KOPT-K1 (cell line): ENCODE measurements around the gene TBC1D14.

Experiments
- H3K27ac ChIP-seq: fragments of 200-600 bp; sonication (generic); 2 replicates; pipeline ENCODE4 v1.5.1; 2016; ENCODE audit warnings: antibody characterized with exemption, mild to moderate bottlenecking, low read depth, low read length; ENCODE audit not compliant: poor library complexity, severe bottlenecking
- H3K36me3 ChIP-seq: fragments of 200-600 bp; sonication (generic); 2 replicates; pipeline ENCODE4 v1.5.1; 2017; ENCODE audit warnings: antibody characterized with exemption, mild to moderate bottlenecking, low read length, moderate library complexity; ENCODE audit not compliant: insufficient read depth
- H3K9me3 ChIP-seq: fragments of 200-600 bp; sonication (generic); 2 replicates; pipeline ENCODE4 v1.5.1; 2017; ENCODE audit warnings: antibody characterized with exemption, low read length, mild to moderate bottlenecking; ENCODE audit not compliant: insufficient read depth, poor library complexity, severe bottlenecking

TBC1D14 gene

GRCh38 chr4:7023486-7023885 is 113.9 kb downstream of the TBC1D14 start:
- peaks cover 98% of the 10 kb centered on the region for H3K36me3 ChIP-seq
- no peak overlapping the region for H3K27ac ChIP-seq
- no peaks in the 10 kb centered on the region for H3K9me3 ChIP-seq

DNA sequence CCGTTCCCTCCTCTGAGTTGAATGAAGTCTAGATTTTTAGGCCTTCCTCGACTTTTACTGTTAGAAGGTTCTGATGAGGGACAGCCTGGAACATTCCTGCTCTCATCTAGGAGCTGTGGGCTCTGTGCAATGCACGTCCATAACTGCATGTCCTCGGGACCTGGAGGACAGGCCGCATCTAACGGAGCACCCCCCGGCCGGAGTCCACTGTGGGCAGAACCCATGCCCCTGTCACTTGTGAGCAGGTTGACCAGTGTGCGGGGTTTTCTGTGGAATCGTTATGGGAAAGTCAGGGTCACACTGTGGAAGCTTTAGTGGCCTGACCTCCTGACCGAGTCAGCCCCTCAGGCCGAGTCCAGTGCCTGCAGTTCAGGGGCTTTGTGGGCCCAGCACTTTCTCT is 114.3 kb downstream of the TBC1D14 start:
- Histone ChIP-seq H3K9me3 (no peaks in the 10 kb centered on the region), H3K27ac (no peak overlapping the region), H3K36me3 (peaks cover 98% of the 10 kb centered on the region)

DNA sequence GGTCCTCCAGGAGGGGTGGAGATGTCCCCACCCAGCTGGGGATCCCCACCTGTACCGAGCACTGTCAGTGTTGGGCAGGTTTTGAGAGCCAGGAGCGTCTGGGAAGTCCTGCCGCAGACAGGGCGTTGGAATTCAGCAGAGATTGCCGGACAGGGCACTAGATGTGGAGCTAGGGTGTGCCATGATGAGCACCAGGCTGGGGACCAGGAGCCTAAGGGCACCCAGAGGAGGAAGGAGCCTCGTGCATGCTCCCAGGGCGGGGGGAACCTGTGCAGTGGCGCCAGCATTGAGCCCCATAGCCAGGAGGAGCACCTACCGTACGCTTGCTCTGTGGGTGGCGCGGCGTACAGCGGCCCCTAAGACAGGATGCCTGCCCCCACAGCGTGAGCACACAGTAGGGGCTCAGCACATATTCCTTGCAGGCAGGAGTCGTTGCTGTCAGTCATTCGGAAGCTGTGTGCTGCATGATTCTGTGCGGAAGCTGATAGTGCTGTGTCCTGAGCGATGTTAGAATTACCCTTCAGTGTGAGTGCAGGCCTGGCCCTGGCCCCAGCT is 114.8 kb downstream of the TBC1D14 start:
- no peaks in the 10 kb centered on the region for H3K9me3 ChIP-seq
- H3K27ac ChIP-seq = no peak overlapping the region
- H3K36me3 ChIP-seq = peaks cover 98% of the 10 kb centered on the region

DNA sequence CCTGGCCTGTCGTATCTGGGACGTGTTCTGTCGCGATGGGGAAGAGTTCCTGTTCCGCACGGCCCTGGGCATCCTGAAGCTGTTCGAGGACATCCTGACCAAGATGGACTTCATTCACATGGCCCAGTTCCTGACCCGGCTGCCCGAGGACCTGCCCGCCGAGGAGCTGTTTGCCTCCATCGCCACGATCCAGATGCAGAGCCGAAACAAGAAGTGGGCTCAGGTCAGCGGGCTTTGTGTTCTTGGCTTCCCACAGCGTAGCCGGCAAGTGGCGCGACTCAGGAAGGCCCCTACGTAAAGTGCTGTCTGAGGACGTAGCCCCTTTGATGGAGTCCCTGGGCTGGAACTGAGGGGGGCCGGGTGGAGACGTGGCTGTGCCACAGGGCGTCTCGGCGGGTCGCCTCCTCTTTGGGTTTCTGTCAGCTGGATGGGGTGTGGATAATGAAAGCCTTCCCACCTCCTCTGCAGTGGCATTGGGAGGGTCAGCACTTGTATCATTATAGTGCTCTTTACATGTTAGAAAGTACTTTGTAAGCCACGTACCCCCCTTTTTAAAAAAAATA is 115.5 kb downstream of the TBC1D14 start:
- Histone ChIP-seq H3K27ac (no peak overlapping the region), H3K9me3 (no peaks in the 10 kb centered on the region), H3K36me3 (peaks cover 98% of the 10 kb centered on the region)

GRCh38 chr4:7026107-7026506 is 116.5 kb downstream of the TBC1D14 start:
- H3K36me3 ChIP-seq = peaks cover 98% of the 10 kb centered on the region
- H3K9me3 ChIP-seq = no peaks in the 10 kb centered on the region
- H3K27ac ChIP-seq = no peak overlapping the region

- H3K36me3 ChIP-seq = peaks cover 98% of the 10 kb centered on the region
- H3K9me3 ChIP-seq = no peaks in the 10 kb centered on the region
- H3K27ac ChIP-seq = no peak overlapping the region
These were observed 117.7 kb downstream of the TBC1D14 start for GRCh38 chr4:7027284-7027683.

- peaks cover 99% of the 10 kb centered on the region for H3K36me3 ChIP-seq
- no peak overlapping the region for H3K27ac ChIP-seq
- no peaks in the 10 kb centered on the region for H3K9me3 ChIP-seq
These were observed 118.3 kb downstream of the TBC1D14 start for GRCh38 chr4:7027913-7028312.

GRCh38 chr4:7029212-7029611 is 119.6 kb downstream of the TBC1D14 start:
- H3K9me3 ChIP-seq = no peaks in the 10 kb centered on the region
- H3K36me3 ChIP-seq = peaks cover 90% of the 10 kb centered on the region
- no peak overlapping the region for H3K27ac ChIP-seq

DNA sequence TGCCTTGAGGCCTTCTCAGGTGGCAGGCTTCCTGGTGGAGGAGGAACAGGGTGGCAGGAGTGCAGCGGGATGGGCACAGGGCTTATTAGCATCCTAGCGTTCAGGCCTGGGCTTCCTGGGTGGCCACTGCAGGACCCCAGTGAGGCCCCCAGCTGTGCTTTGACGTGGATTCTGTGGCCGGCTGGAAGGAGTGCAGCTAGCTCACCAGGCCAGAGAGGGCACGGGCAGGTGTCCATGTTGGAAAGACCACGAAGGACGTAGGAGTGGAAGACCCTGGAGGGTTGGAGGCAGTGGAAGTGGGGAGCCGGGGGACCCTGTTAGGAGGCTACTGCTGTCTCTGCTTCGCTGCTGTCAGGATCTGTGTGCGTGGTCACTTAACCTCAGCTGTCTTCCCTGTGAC is 120.3 kb downstream of the TBC1D14 start:
- peaks cover 83% of the 10 kb centered on the region for H3K36me3 ChIP-seq
- H3K27ac ChIP-seq = no peak overlapping the region
- H3K9me3 ChIP-seq = no peaks in the 10 kb centered on the region

DNA sequence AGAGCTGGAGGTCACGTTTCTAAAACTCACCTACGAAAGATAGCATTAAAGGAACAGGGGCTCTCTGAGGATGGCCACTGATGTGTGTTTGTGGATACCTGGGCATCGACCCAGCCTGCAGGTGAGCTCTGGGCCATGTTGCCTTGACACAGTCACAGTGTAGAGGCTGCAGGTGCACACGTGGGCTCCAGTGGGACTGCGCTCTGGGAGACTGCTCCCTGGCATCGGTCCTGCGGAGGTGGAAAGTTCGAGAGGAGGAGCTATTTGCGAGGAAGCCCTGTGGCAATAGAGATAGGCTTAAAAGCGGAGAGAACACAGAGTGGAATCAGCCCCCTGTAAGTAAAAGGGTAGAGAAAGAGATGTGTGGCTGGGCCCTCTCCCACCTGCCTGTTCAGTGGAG is 121.2 kb downstream of the TBC1D14 start:
- no peaks in the 10 kb centered on the region for H3K9me3 ChIP-seq
- no peak overlapping the region for H3K27ac ChIP-seq
- H3K36me3 ChIP-seq = peaks cover 73% of the 10 kb centered on the region

- Histone ChIP-seq H3K27ac (no peak overlapping the region), H3K36me3 (peaks cover 64% of the 10 kb centered on the region), H3K9me3 (no peaks in the 10 kb centered on the region)
These were observed 122.2 kb downstream of the TBC1D14 start for GRCh38 chr4:7031558-7032449.

DNA sequence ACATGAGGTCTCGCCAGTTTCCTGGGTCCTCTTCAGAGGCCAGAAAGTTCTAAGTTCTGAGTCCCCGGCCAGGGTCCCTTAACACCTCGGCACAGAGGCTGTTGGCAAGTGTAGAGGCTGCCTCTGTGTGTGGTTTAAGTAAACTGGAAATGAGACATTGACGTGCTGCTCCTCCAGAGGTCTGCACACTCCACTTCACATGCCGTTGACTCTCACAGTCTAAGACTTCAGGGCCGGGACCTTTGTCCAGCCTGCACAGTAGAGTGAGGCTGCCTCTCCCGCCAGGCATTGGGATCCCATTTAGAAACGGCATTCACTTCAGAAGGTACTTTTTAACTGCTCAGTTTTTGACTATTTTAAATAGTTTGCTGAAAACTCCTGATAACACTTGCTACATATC is 123.0 kb downstream of the TBC1D14 start:
- Histone ChIP-seq H3K9me3 (no peaks in the 10 kb centered on the region), H3K27ac (no peak overlapping the region), H3K36me3 (peaks cover 56% of the 10 kb centered on the region)

DNA sequence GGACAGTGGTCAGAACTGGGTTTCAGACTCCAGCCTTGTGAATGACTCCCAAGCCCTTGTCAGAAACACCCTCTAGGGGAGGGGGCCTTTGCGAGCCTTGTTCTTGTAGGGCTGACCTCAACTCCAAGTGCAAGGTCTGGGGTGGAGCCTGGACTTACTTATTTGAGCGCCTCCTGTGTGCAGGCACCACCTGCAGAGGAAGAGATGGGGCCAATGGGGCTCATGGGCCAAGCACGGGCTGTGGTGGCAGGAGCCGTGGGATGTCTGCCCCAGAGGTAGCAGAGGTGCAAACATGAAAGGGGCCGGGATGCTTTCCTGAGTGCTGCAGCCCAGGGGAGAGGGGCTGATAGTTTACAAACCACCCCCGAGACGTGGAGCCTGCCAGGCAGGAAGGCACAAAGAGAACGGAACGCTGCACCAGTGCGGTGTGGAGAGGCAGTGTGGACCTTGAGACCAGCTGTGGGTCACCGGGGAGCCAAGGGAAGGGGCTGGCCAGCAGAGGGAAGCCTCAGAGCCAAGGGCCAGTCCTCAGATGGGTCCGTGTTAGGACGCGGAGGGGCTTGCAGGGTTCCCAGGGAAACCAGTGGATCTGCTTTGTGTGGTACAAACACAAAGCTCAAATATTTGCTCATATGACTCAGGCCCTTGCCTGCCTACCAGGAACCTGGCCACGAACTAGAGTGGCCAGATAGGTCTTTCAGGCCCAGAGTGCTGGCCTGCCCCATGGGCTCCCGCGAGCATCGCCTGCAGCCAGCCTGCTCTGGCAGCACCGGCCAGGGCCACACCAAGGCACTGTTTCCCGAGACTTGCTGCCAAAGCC is 124.8 kb downstream of the TBC1D14 start:
- H3K36me3 ChIP-seq = peaks cover 37% of the 10 kb centered on the region
- no peaks in the 10 kb centered on the region for H3K9me3 ChIP-seq
- no peak overlapping the region for H3K27ac ChIP-seq

DNA sequence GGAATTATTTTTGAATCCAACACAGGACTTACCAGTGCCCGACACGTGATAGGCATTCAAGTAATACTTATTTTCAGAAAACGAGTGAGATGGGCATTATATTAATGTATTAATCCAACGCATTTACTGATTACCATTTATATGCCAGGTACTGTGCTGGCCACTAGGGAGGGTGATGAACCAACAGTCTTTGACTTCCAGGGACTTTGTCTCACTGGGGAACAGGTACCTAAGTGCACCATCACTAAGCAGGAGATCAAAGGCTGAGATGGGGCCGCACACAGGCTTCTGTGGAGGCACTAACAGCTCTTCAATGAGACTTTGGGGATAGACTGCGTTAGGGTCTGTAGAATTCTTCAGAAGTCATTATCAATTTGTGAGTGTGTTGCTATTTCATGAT is 127.8 kb downstream of the TBC1D14 start:
- peaks cover 8% of the 10 kb centered on the region for H3K36me3 ChIP-seq
- H3K27ac ChIP-seq = no peak overlapping the region
- no peaks in the 10 kb centered on the region for H3K9me3 ChIP-seq

DNA sequence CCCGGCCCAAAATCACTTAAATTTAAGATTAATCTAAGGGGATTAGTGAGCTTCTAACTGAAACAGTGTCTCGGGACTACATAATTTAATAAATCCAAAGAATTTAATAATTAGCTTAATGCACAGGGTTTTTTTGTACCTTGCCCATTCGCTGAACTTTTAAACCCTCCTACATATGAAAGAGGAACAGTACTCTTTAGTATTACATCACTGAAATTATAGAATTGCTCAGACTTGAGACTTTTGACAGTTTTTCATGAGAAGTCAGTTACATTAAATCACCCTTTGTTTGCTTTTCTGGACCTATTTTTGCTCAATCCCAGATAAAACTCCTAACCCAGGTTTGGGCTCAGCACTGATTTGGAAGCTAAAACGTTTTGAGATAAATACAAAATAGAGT is 131.1 kb downstream of the TBC1D14 start:
- 0 out of 2 replicates have a peak, but pooled peaks cover 3% of the 10 kb centered on the region for H3K36me3 ChIP-seq

More for the DNA sequence above, 131.1 kb downstream of the TBC1D14 start:
- H3K27ac ChIP-seq = no peak overlapping the region
- H3K9me3 ChIP-seq = no peaks in the 10 kb centered on the region
